Activated CD4-positive, alpha-beta T cell treated with anti-CD3 and anti-CD28 coated beads, Interleukin-2, amount 10 ng/mL, durations not matched to agents 24 days and 14 days (primary cell): ENCODE measurements around the gene HOOK2. TPM values are rescaled to one million over a fixed set of nuclear protein-coding genes. Genes with fewer than 3 reads are reported as not detected.
"Not testable (repeated sequence)": the region's sequence is repeated elsewhere in the genome, so short reads cannot be mapped to it uniquely, and the experiment has no call there.

Source experiments
- DNase-seq: peaks from one replicate; pipeline ENCODE4 v3.0.0; 2022
- H3K27ac Mint-ChIP-seq: one replicate; pipeline ENCODE4 v1.8.0; 2022; ENCODE audit warnings: mild to moderate bottlenecking, mixed read lengths
- H3K27me3 Mint-ChIP-seq: one replicate; pipeline ENCODE4 v1.8.0; 2022; ENCODE audit warnings: mixed read lengths
- H3K36me3 Mint-ChIP-seq: one replicate; pipeline ENCODE4 v1.8.0; 2022; ENCODE audit warnings: low read depth, mild to moderate bottlenecking, mixed read lengths
- H3K4me1 Mint-ChIP-seq: one replicate; pipeline ENCODE4 v1.8.0; 2021; ENCODE audit warnings: mixed read lengths
- H3K4me3 Mint-ChIP-seq: one replicate; pipeline ENCODE4 v1.8.0; 2022; ENCODE audit warnings: mild to moderate bottlenecking, moderate library complexity, mixed read lengths
- H3K9me3 Mint-ChIP-seq: one replicate; pipeline ENCODE4 v1.8.0; 2021; ENCODE audit warnings: mixed read lengths
- intact Hi-C: fragments of 100-400 bp; cut with micrococcal nuclease; formaldehyde crosslinking; loops from one replicate; pipeline ENCODE4 v1.15.1; 2023
- total RNA-seq: library from RNA; stranded (reverse); gene quantifications from 2 replicates; pipeline ENCODE4 v1.2.3, GENCODE V29; 2022

HOOK2 gene
- total RNA-seq: 17.8 and 18.3 TPM in 2 replicates

- peaks cover 33% of the 10 kb centered on the region for H3K4me1 Mint-ChIP-seq
- intact Hi-C loops: loop anchor here (5.0 kb wide), 1 partner anchor 62 kb away; the partner anchor contains the start of gene MAST1
- no peaks in the 10 kb centered on the region for H3K9me3 Mint-ChIP-seq
- no peaks in the 10 kb centered on the region for H3K36me3 Mint-ChIP-seq
- H3K4me3 Mint-ChIP-seq: peak within 1 kb of the TSS; percentile 74
- no peak for DNase-seq
- no peaks in the 10 kb centered on the region for H3K27me3 Mint-ChIP-seq
- peak within 1 kb of the TSS; percentile 70 for H3K27ac Mint-ChIP-seq
Measured at GRCh38 chr19:12774588-12775555, at the start of gene HOOK2. TSS of gene HOOK2 (minus strand) at chr19:12775552. CDS start at chr19:12775449, 103 bp downstream.

DNA sequence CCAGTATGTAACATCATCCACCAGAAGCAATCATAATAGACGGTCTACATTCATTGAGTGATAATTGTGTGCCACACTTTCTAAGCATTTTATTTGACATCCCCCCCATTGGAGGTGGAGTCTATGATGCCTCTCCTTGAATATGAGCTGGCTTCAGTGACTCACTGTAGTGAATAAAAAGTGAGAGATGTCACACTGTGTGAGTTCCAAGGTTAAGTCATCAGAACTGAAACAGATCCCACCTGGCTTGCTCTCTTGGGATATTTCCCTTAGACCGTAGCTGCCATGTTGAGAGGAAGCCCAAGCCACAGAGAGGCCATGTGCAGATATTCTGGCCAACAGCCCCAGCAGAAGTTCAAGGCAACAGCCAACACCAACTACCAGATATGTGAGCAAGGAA lies 46.4 kb upstream of the HOOK2 start:
- Mint-ChIP-seq H3K36me3 (no peaks in the 10 kb centered on the region), H3K27ac (no peak overlapping the region), H3K4me3 (no peak overlapping the region), H3K4me1 (peaks cover 11% of the 10 kb centered on the region), H3K9me3 (no peaks in the 10 kb centered on the region), H3K27me3 (peaks cover 14% of the 10 kb centered on the region)
- DNase-seq: no peak
- intact Hi-C loops: no loop called here

DNA sequence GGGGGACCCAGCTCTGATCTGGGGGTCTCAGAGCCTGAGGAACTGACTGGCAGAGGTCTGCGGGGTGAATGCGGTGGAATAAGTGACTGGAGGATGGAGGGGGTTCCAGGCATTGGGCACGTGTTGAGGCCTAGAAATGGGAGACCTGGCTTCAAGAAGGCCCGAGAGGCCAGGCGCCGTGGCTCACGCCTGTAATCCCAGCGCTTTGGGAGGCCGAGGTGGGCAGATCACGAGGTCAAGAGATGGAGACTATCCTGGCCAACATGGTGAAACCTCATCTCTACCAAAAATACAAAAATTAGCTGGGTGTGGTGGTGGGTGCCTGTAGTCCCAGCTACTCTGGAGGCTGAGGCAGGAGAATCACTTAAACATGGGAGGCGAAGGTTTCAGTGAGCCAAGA lies 42.5 kb upstream of the HOOK2 start:
- H3K9me3 Mint-ChIP-seq, H3K4me1 Mint-ChIP-seq, DNase-seq, intact Hi-C loops, H3K4me3 Mint-ChIP-seq, H3K27me3 Mint-ChIP-seq, H3K27ac Mint-ChIP-seq: not testable (repeated sequence)
- peaks cover 19% of the 10 kb centered on the region for H3K36me3 Mint-ChIP-seq

DNA sequence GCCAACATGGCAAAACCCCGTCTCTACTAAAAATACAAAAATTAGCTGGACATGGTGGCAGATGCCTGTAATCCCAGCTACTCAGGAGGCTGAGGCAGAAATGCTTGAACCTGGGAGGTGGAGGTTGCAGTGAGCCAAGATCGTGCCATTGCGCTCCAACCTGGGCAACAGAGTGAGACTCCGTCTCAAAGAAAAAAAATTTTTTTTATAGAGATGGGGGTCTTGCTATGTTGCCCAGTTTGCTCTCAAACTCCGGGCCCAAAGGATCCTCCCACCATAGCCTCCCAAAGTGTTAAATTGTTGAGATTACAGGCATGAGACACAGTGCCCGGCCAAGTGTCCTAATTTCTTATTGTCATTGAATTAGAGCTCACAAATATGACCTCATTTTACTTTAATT lies 41.8 kb upstream of the HOOK2 start:
- H3K27me3 Mint-ChIP-seq, H3K4me1 Mint-ChIP-seq, H3K27ac Mint-ChIP-seq, H3K4me3 Mint-ChIP-seq, H3K9me3 Mint-ChIP-seq, intact Hi-C loops, DNase-seq: not testable (repeated sequence)
- H3K36me3 Mint-ChIP-seq: peaks cover 19% of the 10 kb centered on the region

DNA sequence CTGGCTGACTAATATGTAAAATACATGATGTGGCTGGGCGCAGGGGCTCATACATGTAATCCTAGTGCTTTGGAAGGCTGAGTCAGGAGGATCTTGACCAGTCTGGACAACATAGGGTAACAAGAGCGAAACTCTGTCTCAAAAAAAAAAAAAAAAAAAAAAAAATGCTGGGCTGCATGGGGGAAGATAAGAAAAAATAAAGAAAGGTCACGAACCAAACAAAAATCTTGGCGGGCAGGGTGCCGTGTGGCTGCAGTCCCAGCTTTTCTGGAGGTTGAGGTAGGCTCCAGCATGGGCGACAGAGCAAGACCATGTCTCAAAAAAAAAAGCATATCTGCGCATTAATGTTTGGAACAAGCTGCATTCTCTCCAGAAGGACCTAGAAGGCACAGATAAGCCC lies 39.7 kb upstream of the HOOK2 start:
- Mint-ChIP-seq H3K4me1 (no peaks in the 10 kb centered on the region), H3K27ac (no peak overlapping the region), H3K9me3 (no peaks in the 10 kb centered on the region), H3K4me3 (no peak overlapping the region), H3K27me3 (no peaks in the 10 kb centered on the region), H3K36me3 (peaks cover 19% of the 10 kb centered on the region)
- intact Hi-C loops: no loop called here
- DNase-seq: no peak

DNA sequence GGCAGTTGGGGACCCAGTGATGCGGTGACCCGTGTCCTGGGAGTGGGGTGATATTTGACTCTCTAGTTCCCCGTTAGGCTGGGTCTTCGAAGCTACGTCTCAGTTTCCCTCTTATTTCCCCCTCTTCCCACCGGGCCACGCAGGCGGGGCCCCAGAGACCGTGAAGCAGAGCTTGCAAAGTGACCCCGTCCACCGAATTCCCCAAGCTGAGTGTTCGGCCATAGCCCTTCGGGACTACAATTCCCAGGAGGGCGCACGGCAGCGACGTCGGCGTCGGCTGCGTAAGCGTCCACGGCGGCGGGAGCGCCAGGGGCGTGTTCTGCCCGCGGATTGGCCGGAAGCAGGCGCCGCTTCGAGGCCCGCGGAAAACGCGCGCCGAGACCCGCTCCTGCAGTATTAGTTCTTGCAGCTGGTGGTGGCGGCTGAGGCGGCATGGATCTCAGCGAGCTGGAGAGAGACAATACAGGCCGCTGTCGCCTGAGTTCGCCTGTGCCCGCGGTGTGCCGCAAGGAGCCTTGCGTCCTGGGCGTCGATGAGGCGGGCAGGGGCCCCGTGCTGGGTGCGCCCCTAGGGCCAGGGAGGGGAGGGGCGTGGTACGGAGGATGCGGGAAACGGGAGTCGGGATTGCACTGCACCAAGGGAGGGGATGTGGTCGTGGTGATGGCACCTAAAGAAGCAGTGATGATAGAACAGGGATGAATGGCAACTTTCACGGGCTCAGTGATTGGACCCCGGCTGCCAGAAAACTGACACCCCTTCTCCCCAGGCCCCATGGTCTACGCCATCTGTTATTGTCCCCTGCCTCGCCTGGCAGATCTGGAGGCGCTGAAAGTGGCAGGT lies 31.1 kb upstream of the HOOK2 start, which contains the start of gene RNASEH2A:
RNASEH2A (plus strand) TSS at position 343 of the 840 bp plus-strand sequence; CDS start at position 433, 90 bp downstream.
- H3K36me3 Mint-ChIP-seq: peaks cover 18% of the 10 kb centered on the region
- H3K27me3 Mint-ChIP-seq: no peaks in the 10 kb centered on the region
- peak; percentile 97 for DNase-seq
- H3K4me1 Mint-ChIP-seq: peaks cover 20% of the 10 kb centered on the region
- peak within 1 kb of the TSS; percentile 89 for H3K27ac Mint-ChIP-seq
- H3K9me3 Mint-ChIP-seq: no peaks in the 10 kb centered on the region
- intact Hi-C loops: loop anchor here (1.0 kb wide), 1 partner anchor 69 kb away; the partner anchor contains the start of gene GET3
- peak within 1 kb of the TSS; percentile 96 for H3K4me3 Mint-ChIP-seq

DNA sequence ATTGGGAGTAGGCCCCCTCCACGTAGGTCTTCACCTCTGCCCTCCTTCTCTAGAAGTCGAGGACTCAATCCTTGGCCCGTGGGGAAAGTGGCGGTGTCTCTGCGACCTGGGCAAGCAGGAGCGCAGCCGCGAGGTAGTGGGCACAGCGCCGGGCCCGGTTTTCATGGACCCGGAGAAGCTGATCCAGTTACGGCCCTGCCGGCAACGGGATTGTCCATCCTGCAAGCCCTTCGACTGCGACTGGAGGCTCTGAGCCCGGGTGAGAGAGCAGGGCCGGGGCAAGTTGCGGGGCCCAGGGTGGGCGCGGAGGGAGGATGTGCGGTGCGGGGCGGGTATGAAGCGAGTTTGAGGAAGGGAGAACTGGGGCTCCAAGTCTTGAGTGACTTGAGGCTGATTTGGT lies 28.7 kb upstream of the HOOK2 start:
- no peaks in the 10 kb centered on the region for H3K27me3 Mint-ChIP-seq
- H3K9me3 Mint-ChIP-seq: no peaks in the 10 kb centered on the region
- H3K4me1 Mint-ChIP-seq: peaks cover 33% of the 10 kb centered on the region
- peaks cover 29% of the 10 kb centered on the region for H3K36me3 Mint-ChIP-seq
- intact Hi-C loops: no loop called here
- no peak for DNase-seq
- no peak overlapping the region for H3K27ac Mint-ChIP-seq
- peak overlapping the region; percentile 7 for H3K4me3 Mint-ChIP-seq

DNA sequence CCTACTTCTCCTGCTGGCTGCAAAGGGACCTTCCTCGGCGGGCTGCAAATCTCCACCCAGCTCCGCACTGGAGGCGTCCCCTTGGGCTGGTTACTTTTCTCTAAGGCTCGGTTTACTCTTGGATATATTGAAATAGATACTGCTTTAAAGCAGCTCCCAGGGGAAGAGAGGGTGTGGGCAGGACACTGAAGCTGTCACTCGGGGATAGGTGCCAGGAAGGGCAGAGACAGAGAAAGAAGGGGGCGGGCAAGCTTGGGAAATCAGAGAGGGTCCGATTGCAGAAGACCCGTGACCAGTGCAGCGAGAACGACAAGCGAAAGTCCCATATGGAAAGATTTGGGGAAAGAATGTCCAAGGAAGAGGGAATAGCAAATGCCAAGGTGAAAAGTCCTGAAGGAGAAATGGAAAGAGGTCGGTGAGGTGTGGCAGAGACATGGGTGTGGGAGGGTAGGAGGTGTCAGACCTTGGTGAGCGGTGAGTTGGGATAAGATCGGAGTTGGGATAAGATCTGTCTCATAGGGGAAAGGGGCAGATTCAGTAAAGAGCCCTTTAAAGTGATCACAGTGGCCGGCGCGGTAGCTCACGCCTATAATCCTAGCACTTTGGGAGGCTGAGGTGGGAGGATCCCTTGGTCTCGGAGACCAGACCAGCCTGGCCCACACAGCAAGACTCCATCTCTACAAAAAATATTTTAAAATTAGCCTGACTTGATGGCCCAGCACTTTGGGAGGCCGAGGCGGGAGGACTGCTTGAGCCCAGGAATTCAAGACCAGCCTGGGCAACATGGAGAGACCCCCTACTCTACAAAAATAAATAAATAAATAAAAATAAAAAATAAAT lies 27.1 kb upstream of the HOOK2 start:
- no peak for DNase-seq
- Mint-ChIP-seq H3K36me3 (peaks cover 28% of the 10 kb centered on the region), H3K27ac (peak overlapping the region; percentile 23), H3K4me3 (peak overlapping the region; percentile 93), H3K27me3 (no peaks in the 10 kb centered on the region), H3K9me3 (no peaks in the 10 kb centered on the region), H3K4me1 (peaks cover 30% of the 10 kb centered on the region)
- intact Hi-C loops: no loop called here

- intact Hi-C loops: loop anchor here (2.0 kb wide), 1 partner anchor 45 kb away; no protein-coding TSS in a partner anchor
- Mint-ChIP-seq H3K27me3 (no peaks in the 10 kb centered on the region), H3K4me1 (peaks cover 28% of the 10 kb centered on the region), H3K27ac (peak within 1 kb of the TSS; percentile 89), H3K36me3 (peaks cover 25% of the 10 kb centered on the region), H3K4me3 (peak within 1 kb of the TSS; percentile 93), H3K9me3 (no peaks in the 10 kb centered on the region)
- peak; percentile 95 for DNase-seq
Measured at GRCh38 chr19:12801466-12802266, 26.3 kb upstream of the HOOK2 start, which contains the start of the genes PRDX2 and THSD8. TSS of gene PRDX2 (minus strand) at chr19:12801800. CDS start at chr19:12801261, 539 bp downstream. TSS of gene THSD8 (plus strand) at chr19:12802069. CDS start at chr19:12802072, 3 bp downstream.

DNA sequence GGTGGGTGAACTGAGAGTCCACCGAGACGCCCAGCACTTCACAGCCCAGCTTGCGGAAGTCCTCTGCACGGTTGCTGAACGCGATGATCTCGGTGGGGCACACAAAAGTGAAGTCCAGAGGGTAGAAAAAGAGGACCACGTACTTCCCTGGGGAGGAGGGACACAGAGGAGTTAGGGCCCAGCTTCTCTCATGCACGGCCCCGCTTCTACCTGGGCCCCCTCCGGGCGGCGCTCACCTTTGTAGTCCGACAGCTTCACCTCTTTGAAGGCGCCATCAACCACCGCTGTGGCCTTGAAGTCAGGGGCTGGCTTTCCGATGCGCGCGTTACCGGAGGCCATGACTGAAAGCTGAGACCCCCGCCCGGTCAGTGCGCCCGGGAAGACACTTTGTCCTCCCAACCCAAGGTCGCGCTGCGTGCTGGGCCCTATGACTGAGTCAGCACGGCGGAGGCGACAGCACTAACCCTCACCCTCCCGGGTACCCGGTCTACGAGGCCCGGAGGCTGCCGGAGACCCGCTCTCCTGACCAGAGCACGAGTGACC lies 25.6 kb upstream of the HOOK2 start:
- Mint-ChIP-seq H3K4me3 (peak overlapping the region; percentile 93), H3K4me1 (peaks cover 28% of the 10 kb centered on the region), H3K36me3 (peaks cover 26% of the 10 kb centered on the region), H3K27ac (peak overlapping the region; percentile 89), H3K9me3 (no peaks in the 10 kb centered on the region), H3K27me3 (no peaks in the 10 kb centered on the region)
- intact Hi-C loops: loop anchor here (2.0 kb wide), 1 partner anchor 46 kb away; no protein-coding TSS in a partner anchor
- no peak for DNase-seq

DNA sequence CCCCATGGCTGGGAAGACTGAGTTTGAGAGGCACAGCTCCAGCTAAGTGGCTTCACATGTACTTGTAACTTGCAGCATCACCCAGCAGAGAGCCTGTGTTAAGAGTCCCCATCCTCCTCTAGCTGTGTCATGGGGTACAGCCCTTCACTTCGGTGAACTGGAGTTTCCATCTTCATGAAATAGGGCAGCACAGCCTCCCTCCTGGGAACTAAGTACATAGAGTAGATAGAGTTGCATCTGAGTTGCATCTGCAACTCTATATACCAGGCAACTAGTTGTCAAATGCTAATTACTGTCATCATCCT lies 25.1 kb upstream of the HOOK2 start:
- peak; percentile 56 for DNase-seq
- Mint-ChIP-seq H3K27me3 (no peaks in the 10 kb centered on the region), H3K36me3 (peaks cover 26% of the 10 kb centered on the region), H3K4me3 (peak overlapping the region; percentile 93), H3K9me3 (no peaks in the 10 kb centered on the region), H3K27ac (no peak overlapping the region), H3K4me1 (peaks cover 30% of the 10 kb centered on the region)
- intact Hi-C loops: loop anchor here (2.0 kb wide), 1 partner anchor 46 kb away; no protein-coding TSS in a partner anchor
